WTC11 (cell line): ENCODE data around the gene IGFBP4. TPM values are rescaled to one million over a fixed set of nuclear protein-coding genes. Genes with fewer than 3 reads are reported as not detected.

ENCODE experiments used
- ATAC-seq: fragments of 200-7000 bp; cut with Tn5 transposase; 2 replicates; pipeline ENCODE4 v1.10.0; 2021; ENCODE audit warnings: mild to moderate bottlenecking, moderate library complexity
- CTCF ChIA-PET: fragments of 300-600 bp; sonication (Branson Sonifier 250); formaldehyde crosslinking; loops from one replicate; lab custom pipeline; 2021; ENCODE audit warnings: antibody characterized with exemption; lab: Charles Lee
- POLR2A ChIA-PET: fragments of 350-600 bp; sonication (Branson Sonifier 250); formaldehyde crosslinking; loops from one replicate; lab custom pipeline; 2021; ENCODE audit warnings: antibody characterized with exemption; lab: Charles Lee
- DNase-seq: peaks from one replicate; pipeline ENCODE4 v3.0.0; 2021; ENCODE audit warnings: low spot score
- H3K27ac Mint-ChIP-seq: 2 replicates; pipeline ENCODE4 v1.8.0; 2021; ENCODE audit warnings: mixed read lengths
- H3K27me3 Mint-ChIP-seq: 2 replicates; pipeline ENCODE4 v1.8.0; 2021; ENCODE audit warnings: low read depth, mild to moderate bottlenecking, moderate library complexity, mixed read lengths
- H3K36me3 Mint-ChIP-seq: 2 replicates; pipeline ENCODE4 v1.8.0; 2021; ENCODE audit warnings: mixed read lengths
- H3K4me1 Mint-ChIP-seq: 2 replicates; pipeline ENCODE4 v1.8.0; 2022; ENCODE audit warnings: mixed read lengths
- H3K4me3 Mint-ChIP-seq: 2 replicates; pipeline ENCODE4 v1.8.0; 2021; ENCODE audit warnings: mild to moderate bottlenecking, moderate library complexity, mixed read lengths
- H3K9me3 Mint-ChIP-seq: 2 replicates; pipeline ENCODE4 v1.8.0; 2021; ENCODE audit warnings: mixed read lengths
- AFF4 ChIP-seq: sonication (generic); formaldehyde crosslinking; IDR thresholded peaks from 2 replicates; pipeline ENCODE4 v1.8.1; 2023; ENCODE audit warnings: mild to moderate bottlenecking, missing genetic modification reagents, borderline replicate concordance
- ATF1 ChIP-seq: sonication (generic); formaldehyde crosslinking; IDR thresholded peaks from 2 replicates; pipeline ENCODE4 v1.8.1; 2023; ENCODE audit warnings: mild to moderate bottlenecking, moderate library complexity, missing genetic modification reagents
- ATF6 ChIP-seq: sonication (generic); formaldehyde crosslinking; IDR thresholded peaks from 2 replicates; pipeline ENCODE4 v1.8.1; 2023; ENCODE audit warnings: mild to moderate bottlenecking, missing genetic modification reagents
- CDX4 ChIP-seq: fragments of 250-450 bp; sonication (Bioruptor Pico); IDR thresholded peaks from 2 replicates; pipeline ENCODE4 v1.9.0; 2021; ENCODE audit warnings: moderate library complexity, mild to moderate bottlenecking, inconsistent platforms, borderline replicate concordance
- ELF4 ChIP-seq: sonication (generic); formaldehyde crosslinking; IDR thresholded peaks from 2 replicates; pipeline ENCODE4 v1.8.1; 2022; ENCODE audit warnings: low read depth, mild to moderate bottlenecking, moderate library complexity, missing genetic modification reagents
- ERG ChIP-seq: fragments of 250-450 bp; sonication (Bioruptor Pico); IDR thresholded peaks from 2 replicates; pipeline ENCODE4 v1.8.0; 2021; ENCODE audit warnings: mild to moderate bottlenecking
- ESRRA ChIP-seq: sonication (generic); formaldehyde crosslinking; IDR thresholded peaks from 2 replicates; pipeline ENCODE4 v1.8.1; 2022; ENCODE audit warnings: mild to moderate bottlenecking, missing genetic modification reagents, borderline replicate concordance
- KAT7 ChIP-seq: sonication (generic); formaldehyde crosslinking; IDR thresholded peaks from 2 replicates; pipeline ENCODE4 v1.8.1; 2023; ENCODE audit warnings: missing genetic modification reagents, mild to moderate bottlenecking, borderline replicate concordance
- MAX ChIP-seq: sonication (generic); formaldehyde crosslinking; IDR thresholded peaks from 2 replicates; pipeline ENCODE4 v1.8.0; 2022; ENCODE audit warnings: mild to moderate bottlenecking, missing genetic modification reagents
- NFYB ChIP-seq: sonication (generic); formaldehyde crosslinking; conservative IDR thresholded peaks from 2 replicates; pipeline ENCODE4 v1.8.0; 2022; ENCODE audit warnings: low read depth, missing genetic modification reagents
- PRRX2 ChIP-seq: fragments of 250-450 bp; sonication (Bioruptor Pico); IDR thresholded peaks from 2 replicates; pipeline ENCODE4 v1.8.0; 2021; ENCODE audit warnings: mild to moderate bottlenecking
- RELA ChIP-seq: sonication (generic); formaldehyde crosslinking; IDR thresholded peaks from 2 replicates; pipeline ENCODE4 v1.8.1; 2022; ENCODE audit warnings: missing genetic modification reagents, mild to moderate bottlenecking, borderline replicate concordance
- SMAD4 ChIP-seq: sonication (generic); formaldehyde crosslinking; IDR thresholded peaks from 2 replicates; pipeline ENCODE4 v1.8.0; 2022; ENCODE audit warnings: mild to moderate bottlenecking, missing genetic modification reagents
- SOX15 ChIP-seq: fragments of 250-450 bp; sonication (Bioruptor Pico); IDR thresholded peaks from 2 replicates; pipeline ENCODE4 v1.9.0; 2021; ENCODE audit warnings: mild to moderate bottlenecking
- STAT6 ChIP-seq: sonication (generic); formaldehyde crosslinking; conservative IDR thresholded peaks from 2 replicates; pipeline ENCODE4 v1.8.1; 2023; ENCODE audit warnings: mild to moderate bottlenecking, low read depth, missing genetic modification reagents, moderate library complexity
- TP53 ChIP-seq: sonication (generic); formaldehyde crosslinking; IDR thresholded peaks from 2 replicates; pipeline ENCODE4 v1.8.1; 2023; ENCODE audit warnings: mild to moderate bottlenecking, missing genetic modification reagents
- USF2 ChIP-seq: sonication (generic); formaldehyde crosslinking; IDR thresholded peaks from 2 replicates; pipeline ENCODE4 v1.8.1; 2023; ENCODE audit warnings: mild to moderate bottlenecking, missing genetic modification reagents, moderate library complexity
- ZNF425 ChIP-seq: fragments of 250-450 bp; sonication (Bioruptor Pico); conservative IDR thresholded peaks from 2 replicates; pipeline ENCODE4 v1.9.0; 2021; ENCODE audit warnings: mild to moderate bottlenecking
- total RNA-seq: library from RNA; stranded (reverse); gene quantifications from 3 replicates; pipeline ENCODE4 v1.2.3, GENCODE V29; 2021

IGFBP4 gene
- total RNA-seq, 1 experiment from 2014 or later, result 172 TPM

- ATAC-seq, result peak; percentile 8; the same call in 1 of the 2 replicates
- H3K4me3 Mint-ChIP-seq, result no peak overlapping the region
- H3K27ac Mint-ChIP-seq, result no peak overlapping the region
- TF ChIP-seq SOX15 (CRISPR knock-in tag) (no peak), TP53 (CRISPR knock-in tag) (no peak), ERG (no peak), AFF4 (CRISPR knock-in tag) (no peak), ATF1 (no peak), SMAD4 (CRISPR knock-in tag) (no peak), ESRRA (CRISPR knock-in tag) (no peak), RELA (CRISPR knock-in tag) (no peak), PRRX2 (CRISPR knock-in tag) (no peak), CDX4 (CRISPR knock-in tag) (no peak), ELF4 (CRISPR knock-in tag) (no peak), MAX (CRISPR knock-in tag) (no peak), USF2 (no peak), NFYB (no peak), ATF6 (CRISPR knock-in tag) (no peak), KAT7 (CRISPR knock-in tag) (no peak), STAT6 (no peak), ZNF425 (no peak)
- no peak for DNase-seq
- no peaks in the 10 kb centered on the region for H3K36me3 Mint-ChIP-seq
- ChIA-PET POLR2A (no interaction called here), CTCF (no interaction called here)
- H3K27me3 Mint-ChIP-seq, result no peaks in the 10 kb centered on the region; the same call in 1 of the 2 replicates
- no peaks in the 10 kb centered on the region for H3K9me3 Mint-ChIP-seq
- H3K4me1 Mint-ChIP-seq, result peaks cover 53% of the 10 kb centered on the region
Measured at GRCh38 chr17:40480501-40481003, 37.3 kb downstream of the IGFBP4 start.
